GM21717 (cell line): ENCODE results near the gene MUC6.

Experiments
- ATAC-seq: cut with Tn5 transposase; IDR thresholded peaks from one replicate; pipeline ENCODE4 v1.9.1; 2021; ENCODE audit warnings: mild to moderate bottlenecking, moderate library complexity; ENCODE audit not compliant: unreplicated experiment

MUC6 gene

GRCh38 chr11:971092-971690, 65.3 kb downstream of the MUC6 start:
- ATAC-seq, result no peak

- no peak for ATAC-seq
Observed at GRCh38 chr11:970319-970871, 66.1 kb downstream of the MUC6 start.

- ATAC-seq, result no peak
Observed at GRCh38 chr11:969651-970205, 66.8 kb downstream of the MUC6 start.

GRCh38 chr11:968822-969221, 67.7 kb downstream of the MUC6 start:
- no peak for ATAC-seq

GRCh38 chr11:967995-968751, 68.3 kb downstream of the MUC6 start:
- ATAC-seq, result no peak

GRCh38 chr11:965206-965775, 71.2 kb downstream of the MUC6 start:
- no peak for ATAC-seq

- ATAC-seq, result no peak
Observed at GRCh38 chr11:963852-964251, 72.7 kb downstream of the MUC6 start.
